HG03045 (cell line): ENCODE results near the gene ZNF275.
"Not testable (repeated sequence)": the region's sequence is repeated elsewhere in the genome, so short reads cannot be mapped to it uniquely, and the experiment has no call there.

Experiments used
- ATAC-seq: cut with Tn5 transposase; IDR thresholded peaks from one replicate; pipeline ENCODE4 v1.9.1; 2021; ENCODE audit warnings: mild to moderate bottlenecking, moderate library complexity; ENCODE audit not compliant: unreplicated experiment

Gene ZNF275

DNA sequence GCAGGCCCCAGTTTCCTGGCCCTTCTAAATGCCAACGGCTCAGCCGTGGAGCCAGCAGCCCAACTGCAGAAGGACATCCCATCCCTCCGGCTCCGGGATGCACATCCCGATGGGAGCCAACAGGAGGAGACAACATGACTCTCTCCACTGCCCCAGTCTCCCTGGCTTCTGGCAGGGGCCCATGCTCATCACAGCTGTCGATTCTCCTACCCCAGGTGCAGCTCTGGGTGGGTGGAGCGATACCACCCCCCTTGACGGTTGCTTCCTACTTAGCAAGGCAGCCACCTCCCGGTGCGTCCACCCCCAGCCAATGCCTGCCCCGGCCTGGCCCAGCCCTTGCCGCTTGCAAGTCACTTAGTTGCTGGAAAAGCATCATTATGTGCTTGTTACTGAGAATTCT, 19.5 kb downstream of the ZNF275 start:
- no peak for ATAC-seq

DNA sequence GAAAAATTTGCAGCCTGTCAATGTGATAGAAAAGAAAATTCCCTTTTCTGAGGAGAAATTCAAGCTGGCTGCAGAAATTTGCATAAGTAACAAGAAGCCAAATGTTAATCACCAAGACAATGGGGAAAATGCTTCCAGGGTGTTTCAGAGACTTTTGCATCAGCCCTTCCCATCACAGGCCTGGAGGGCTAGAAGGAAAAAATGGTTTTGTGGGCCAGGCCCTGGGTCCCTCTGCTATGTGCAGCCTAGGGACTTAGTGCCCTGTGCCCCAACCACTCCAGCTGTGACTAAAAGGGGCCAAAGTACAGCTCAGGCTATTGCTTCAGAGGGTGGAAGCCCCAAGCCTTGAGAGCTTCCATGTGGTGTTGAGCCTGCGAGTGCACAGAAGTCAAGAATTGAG, 23.9 kb downstream of the ZNF275 start:
- no peak for ATAC-seq

DNA sequence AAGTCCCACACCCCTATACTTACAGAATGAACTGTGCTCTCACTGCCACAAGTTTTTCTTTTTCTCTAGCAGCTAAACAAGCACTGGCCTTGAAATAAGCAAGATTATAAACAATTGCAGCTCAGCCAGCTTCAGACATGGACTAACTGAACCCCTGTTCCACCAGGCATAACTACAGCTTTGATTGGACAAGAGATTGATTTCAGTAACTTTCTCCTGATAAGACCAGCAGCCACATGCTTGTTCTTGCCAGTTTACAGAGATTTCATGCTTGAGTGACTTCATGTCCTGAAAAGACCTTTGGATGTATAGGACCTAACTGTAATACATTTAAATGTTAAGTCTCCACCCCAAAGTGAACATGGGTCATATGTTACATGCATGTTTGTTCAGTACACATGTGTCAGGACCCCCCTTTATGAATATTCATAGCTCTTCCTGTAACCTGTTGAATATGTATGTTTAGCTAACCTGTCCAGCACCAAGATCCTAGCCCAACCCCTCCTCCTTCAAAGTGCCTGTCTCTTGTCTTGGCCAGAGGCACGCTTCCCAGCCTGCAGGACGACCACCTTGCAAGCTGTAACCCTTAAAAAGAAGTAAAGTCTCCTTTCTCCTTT, 27.9 kb downstream of the ZNF275 start:
- ATAC-seq: no peak

DNA sequence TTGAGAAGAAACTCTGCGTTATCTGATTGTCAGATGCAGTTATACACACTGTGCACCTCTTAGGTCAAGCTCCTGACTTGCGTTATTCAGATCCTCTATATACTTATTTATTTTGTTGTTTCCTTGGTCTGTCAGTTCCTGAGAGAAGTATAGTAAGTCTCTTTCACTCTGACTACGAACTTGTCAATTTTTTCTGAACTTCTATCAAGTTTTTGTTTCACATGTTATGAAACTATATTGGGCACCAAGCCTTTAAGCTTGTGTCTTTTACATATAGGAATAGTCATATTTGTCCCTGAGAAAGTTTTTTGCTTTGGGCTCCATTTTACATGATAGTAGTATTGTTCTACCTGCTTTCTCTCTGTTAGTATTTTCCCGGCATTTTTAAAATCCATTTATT, 31.7 kb downstream of the ZNF275 start:
- ATAC-seq: no peak

DNA sequence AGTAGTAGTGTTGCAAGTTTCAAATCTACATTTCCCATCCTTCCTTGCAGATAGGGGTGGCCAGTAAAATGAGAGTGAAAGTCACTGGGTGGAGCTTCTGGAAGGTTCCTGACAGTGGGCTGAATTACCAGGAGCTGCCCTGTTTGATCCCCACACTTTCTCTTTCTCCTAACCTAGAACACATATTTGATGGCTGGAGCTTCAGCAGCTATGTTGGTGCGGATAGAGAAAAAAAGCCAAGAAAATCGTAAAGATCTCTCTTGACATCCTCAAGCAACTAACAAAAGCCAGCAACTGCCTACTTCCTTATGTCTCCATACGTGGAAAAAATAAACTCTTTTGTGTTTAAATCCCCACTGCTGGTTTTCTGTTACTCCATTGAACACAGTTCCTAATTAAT, 32.2 kb downstream of the ZNF275 start:
- no peak for ATAC-seq

DNA sequence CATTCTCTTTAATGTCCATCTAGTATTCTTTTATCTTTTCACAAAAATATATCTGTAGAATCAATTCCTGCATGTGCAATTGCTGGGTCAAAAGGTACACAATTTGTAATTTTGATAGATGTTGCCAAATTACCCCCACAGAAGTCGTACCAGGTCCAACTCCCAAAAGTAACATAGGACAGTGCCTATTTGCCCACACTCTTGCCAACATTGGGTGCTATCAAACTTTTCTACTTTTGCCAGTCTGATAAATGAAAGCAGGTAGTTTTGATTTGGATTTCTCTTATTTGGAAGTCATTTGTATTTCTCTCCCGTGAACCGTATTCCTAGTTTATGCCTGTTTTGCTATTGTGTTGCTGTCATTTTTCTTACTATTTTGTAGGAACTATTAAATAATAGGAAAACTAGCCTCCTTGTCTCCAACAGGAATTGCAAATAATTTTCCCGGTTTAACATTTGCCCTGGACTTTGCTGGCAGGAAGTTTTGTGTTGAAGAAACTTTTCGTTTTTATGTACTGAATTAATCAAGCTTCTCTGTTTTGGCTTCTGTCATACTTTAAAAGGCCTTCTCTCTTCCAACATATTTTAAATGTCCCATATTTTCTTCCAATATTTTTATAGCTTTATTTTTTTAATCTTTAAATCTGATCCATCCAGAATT, 33.1 kb downstream of the ZNF275 start:
- ATAC-seq: no peak

DNA sequence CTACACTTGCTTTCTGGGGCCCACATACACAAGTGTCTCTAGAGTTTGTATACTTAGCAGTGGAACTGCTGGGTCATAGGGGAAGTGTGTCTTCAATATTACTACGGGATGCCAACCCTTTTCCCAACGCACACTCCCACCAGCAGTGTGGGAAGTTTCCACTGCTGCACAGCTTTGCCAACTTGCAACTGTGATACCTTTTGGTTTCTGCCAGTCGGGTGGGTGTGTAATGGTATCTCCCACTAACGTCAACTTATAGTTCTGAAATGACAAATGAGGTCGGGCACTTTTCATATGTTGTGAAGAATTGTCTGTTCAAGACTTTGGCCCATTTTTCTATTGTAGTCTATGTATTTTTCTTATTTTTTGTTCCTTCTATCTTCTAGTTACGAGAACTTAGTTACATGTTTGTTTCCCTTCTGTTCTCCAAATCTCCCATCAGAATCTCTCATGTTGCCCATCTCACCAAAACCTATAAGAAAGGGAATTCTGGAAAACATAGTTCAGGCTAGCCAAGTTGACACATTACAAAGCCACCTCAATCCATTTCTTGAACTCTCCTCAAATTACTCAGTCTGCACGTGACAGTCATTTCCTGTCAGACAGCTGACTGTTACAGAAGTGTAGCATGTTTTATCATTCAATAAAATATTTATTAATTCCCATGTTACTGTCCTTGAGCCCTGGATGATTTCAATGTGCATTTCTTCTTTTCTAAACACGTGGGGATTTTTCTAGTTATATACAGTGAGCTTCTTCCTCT, 36.5 kb downstream of the ZNF275 start:
- ATAC-seq: no peak

DNA sequence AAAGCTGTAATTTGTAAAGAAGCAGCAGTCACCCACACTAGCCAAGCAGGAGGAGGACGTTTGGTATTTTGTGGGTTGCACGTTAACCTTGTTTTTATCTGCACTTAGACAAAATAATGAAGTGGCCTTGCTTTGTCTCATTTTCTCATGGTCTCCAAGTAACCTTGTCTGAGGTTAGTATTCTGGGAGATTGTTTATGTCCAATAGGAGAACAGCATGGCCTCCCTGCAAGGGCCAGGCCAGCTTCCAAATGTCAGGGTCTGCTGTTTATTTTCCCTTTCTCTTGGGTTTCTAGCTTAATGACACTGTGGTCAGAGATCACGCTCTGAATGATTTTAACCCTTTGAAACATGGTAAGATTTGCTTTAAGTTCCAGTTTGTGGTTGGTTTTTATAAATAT, 37.3 kb downstream of the ZNF275 start:
- ATAC-seq: no peak

DNA sequence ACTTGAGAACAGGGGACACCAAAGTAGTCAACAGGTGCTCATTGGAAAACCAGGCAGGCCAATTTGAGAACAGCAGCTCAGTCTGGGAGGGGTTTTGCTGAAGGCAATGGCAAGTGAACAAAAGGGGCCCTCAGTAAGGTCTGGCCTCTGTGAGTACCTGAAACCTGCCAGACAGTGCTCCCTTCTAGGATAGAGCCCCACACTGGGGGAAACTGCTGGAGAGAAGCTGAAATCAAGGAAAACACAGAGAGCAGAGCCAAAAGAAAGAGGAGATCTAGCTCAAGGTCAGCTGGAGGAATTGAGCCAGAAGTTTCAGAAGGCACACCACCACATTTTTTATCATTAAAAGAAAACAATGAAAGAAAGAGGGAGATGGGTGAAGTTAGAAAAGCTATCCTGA, 39.0 kb downstream of the ZNF275 start:
- no peak for ATAC-seq

DNA sequence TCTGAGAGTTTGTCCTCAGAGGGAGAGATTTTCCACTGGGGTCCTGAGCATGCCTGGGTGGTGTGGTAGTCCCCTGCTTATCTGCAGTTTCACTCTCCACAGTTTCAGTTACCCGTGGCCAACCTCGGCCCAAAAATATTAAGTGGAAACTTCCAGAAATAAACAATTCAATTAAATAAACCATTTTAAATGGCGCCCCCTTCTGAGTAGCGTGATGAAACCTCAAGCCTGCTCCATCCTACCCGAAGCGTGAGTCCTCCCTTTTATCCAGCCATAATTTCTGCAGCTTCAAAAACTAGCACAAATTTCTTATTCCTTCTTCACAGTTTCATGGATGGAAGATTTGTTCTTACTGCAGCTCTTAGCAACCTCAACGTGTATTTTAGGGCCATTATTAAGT, 40.5 kb downstream of the ZNF275 start:
- no peak for ATAC-seq

DNA sequence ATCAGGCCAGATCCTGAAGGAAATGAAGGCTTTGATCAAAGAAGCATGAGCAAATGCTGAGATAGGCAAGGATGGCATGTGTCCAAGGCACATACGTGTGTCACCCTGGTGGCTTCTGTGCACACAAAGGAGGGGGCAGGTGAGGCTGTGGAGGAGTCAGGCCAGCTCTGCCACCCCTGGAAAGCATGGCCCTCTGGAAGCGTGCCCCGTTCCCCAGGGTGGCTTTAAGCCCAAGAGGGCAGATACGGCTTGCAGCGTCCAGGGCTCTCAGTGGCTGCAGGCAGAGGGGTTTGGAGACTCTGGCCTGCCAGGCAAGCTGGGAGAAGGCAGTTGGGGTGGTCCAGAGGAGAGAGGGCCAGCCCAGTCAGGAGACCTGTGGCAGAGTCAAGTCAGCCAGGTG, 41.6 kb downstream of the ZNF275 start:
- ATAC-seq: no peak

DNA sequence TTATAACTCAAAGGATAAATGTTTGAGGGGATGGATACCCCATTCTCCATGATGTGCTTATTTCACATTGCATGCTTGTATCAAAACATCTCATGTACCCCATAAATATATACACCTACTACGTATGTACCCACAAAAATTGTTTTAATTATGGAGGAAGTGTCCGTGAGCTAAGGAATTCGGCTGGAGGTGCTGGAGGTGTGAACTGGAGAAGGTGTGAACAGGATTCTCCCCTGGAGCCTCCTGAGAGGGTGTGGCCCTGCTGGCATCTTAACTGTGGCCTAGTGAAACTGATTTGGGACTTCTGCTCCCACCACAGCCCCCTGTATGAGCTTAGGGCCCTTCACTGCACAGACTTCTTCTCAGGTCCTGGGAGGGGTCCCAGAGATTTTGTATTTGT, 43.8 kb downstream of the ZNF275 start:
- no peak for ATAC-seq

DNA sequence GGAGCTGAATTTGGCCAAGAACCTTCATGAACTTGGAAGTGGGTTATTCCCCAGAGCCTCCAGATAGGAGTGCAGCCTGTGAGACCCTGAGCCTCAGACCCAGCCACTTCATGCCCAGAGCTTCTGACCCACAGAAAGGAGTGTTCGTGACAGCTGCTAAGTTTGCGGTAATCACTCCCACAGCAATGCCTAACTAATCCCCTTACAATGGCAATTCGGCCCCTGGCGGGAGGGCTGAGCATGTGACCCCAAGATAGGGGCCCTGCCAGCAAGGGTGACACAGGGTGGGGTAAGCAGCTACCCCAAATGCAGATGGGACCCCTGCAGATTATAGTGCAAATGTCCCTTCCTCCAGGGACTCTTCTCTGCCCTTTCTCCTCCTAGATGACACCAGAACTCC, 44.7 kb downstream of the ZNF275 start:
- no peak for ATAC-seq

DNA sequence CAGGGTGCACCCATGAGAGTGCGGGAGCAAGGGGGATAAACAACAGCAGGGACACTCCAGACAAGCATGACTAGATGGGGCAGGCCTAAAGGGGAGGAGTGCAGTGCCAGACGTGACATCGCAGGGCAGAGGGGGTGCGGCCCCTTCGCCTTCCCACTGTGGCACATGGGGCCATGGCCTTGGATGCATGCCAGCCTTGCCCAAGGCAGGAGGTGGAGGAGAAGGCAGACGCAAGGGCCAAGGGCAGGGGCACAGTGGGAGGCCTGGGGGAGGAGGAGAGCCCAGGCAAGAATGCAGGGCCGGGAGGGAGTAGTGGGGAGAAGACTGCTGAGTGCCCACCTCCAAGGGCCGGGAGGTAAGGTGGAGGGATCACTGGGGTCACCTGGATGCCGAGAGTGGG, 45.6 kb downstream of the ZNF275 start:
- ATAC-seq: no peak

DNA sequence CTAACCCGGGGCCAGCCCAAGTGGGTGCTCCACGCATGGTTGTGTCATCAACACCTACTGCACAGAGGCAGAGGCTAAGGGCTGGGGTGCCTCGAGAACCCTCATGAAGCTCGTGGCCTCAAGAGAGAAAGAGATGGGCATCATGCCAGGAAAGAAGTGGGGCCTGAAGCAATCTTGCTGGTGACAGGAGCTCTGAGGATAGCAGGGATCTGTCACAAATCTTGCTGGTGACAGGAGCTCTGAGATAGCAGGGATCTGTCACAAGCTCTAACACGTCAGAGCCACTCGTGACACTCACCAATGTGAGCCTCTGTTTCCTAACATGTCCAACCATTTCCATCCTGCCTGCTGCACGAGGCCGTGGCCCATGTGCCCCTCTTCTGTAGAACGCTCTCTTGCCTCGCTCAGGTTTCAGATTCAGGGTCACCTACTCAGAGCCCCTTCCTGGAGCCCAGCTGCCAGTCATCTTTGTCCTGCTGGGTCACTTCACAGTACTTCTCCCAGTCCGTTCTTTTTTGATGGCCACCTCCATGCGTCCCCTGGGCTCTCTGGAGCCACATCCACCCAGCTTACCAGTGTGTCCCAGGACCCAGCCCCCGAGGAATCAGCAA, 46.1 kb downstream of the ZNF275 start:
- ATAC-seq: no peak

DNA sequence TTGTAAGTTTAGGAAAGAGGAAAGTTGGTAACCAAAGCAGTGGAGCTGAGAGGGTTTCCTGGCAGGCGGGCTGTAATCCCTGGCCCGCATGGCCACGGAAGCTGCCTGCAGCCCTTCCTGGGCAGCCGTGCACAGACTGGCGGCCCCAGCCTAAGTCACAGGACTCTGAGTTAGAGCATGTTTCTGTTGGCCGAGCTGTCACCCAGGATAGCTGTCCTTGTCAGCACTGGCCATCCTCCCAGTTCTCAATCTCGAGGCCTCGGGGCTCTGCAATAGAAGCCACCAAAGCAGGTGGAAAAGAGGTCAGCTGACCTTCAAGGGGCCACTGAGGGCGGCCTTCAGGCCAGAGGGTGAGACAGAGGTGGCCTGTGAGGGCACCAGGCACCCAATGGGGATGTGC, 46.7 kb downstream of the ZNF275 start:
- no peak for ATAC-seq

DNA sequence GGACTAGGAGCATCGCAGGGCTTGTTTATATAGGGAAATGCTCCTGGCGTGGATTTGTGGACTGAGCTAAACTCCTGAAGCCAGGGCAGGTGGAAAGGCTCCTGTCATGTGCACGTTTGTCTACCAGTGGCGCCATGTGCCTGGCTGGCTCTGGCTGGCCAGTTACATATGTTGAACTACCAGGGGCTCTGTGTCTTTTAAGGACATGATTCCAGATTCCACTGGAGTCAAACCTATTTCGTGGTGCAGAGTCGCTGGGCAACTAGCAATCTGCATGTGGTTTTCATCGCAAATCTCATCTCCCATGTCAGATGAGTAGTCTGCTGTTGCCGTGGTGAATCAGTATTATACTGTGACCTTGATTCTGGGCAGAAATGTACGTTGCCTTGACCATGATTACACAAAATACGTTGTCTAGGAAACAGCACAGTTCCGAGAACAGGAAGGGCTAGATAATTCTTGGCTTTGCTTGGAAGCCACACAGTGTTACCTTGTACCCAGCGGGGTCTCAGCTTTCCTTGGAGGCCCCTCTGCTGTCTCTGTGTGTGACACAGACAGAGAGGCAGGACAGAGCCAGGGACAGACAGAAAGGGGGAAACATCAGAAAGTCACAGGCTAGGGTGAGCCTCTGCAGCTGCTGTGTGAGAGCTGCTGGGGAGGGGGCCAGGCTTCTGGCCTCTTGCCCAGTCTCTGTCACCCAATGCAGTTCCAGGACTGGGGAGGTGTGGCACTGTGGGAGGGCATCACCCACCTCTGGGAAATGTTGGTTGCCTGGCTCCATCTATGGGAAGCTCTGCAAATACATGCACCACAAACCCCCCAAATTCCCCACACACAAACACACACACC, 48.0 kb downstream of the ZNF275 start:
- no peak for ATAC-seq

DNA sequence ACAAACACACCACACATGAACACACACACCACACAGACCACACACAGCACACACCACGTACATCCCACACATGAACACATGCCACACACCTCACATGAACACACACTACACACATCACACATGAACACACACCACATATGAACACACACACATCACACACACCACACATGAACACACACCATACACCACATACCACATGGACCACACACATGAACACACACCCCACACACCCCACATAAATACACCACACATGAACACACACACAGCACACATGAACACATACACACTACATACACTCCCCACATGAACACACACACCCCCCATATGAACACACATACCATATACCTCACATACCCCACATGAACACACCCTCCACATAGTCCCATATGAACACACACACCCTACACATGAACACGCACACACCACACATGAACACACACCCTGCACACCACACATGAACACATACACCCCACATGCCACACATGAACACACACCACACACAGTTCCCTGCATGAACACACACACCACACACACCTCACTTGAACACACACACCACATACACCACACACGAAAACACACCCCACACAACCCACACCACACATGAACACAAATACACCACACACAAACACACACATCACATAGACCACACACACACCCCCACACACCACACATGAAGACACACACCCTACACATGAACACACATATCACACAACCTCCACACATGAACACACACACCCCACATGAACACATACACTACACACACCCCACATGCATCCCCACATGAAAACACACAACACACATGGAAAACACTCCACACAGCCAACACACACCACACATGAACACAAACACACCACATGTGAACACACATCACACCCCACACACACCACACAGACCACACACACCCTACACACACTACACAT, 48.9 kb downstream of the ZNF275 start:
- ATAC-seq: no peak

DNA sequence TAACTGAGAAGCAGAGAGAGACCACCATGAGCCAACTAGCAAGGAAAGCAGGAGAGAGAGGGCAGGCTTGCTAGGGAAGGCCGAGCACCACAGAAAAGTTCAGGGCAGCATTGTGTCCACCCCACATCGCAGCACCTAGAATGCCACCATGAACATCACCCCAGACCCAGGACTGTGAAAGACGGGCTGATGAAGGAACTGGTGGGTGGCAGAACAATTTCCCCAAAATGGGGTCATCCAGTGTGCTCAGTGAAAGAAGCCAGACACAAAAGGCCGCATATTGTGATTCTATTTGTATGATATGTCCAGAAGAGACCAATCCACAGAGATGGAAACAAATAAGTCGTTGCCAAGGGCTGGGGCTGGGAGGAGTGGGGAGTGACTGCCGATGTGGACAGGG, 50.4 kb downstream of the ZNF275 start:
- no peak for ATAC-seq

DNA sequence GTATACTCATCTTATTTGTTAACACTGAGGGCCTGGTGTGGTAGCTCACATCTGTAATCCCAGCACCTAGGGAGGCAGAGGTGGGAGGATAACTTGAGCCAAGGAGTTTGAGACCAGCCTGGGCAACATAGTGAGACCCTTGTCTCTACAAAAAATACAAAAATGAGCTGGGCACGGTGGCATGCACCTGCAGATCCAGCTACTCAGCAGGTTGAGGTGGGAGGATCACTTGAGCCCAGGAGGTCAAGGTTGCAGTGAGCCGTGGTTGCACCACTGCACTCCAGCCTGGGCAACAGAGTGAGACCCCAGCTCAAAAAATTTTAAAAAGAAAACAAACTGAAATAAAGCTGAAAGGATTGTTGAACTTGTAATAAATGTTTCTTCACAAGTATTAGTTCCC, 51.0 kb downstream of the ZNF275 start:
- ATAC-seq: not testable (repeated sequence)
